ENCODE data around the gene KCNJ12.
"Not testable (repeated sequence)": the region's sequence is repeated elsewhere in the genome, so short reads cannot be mapped to it uniquely, and the experiment has no call there.

DNA sequence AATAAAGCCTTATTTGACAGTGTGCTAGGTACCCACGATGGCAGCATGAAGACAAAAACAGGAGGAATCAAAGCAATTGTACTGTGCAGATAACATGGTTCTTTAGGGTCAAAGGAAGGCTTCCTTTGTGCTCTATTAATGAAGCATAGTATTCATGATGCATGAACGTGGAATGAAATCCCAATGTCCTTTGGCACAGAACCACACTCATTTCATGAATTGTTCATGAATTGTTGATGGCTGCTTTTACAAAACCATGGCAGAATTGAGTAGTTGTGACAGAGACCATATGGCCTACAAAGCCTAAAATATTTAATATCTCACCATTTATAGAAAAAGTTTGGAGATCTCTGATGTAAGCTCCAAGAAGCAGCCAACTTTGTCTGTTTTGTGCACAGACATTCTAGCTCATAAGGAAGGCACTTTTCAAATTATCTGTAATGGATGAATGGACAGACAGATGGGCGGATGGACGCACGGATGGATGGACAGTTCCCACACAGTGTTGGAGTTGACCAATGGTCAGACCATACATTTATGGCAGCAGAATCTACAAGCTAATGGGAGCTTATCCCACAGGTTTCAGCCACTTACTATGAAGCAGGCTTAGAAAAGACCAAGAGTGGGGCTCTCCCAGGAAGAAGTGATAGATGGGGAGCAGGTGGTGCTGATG lies 52.7 kb downstream of the KCNJ12 start:
- TF ChIP-seq, protein P1, sequence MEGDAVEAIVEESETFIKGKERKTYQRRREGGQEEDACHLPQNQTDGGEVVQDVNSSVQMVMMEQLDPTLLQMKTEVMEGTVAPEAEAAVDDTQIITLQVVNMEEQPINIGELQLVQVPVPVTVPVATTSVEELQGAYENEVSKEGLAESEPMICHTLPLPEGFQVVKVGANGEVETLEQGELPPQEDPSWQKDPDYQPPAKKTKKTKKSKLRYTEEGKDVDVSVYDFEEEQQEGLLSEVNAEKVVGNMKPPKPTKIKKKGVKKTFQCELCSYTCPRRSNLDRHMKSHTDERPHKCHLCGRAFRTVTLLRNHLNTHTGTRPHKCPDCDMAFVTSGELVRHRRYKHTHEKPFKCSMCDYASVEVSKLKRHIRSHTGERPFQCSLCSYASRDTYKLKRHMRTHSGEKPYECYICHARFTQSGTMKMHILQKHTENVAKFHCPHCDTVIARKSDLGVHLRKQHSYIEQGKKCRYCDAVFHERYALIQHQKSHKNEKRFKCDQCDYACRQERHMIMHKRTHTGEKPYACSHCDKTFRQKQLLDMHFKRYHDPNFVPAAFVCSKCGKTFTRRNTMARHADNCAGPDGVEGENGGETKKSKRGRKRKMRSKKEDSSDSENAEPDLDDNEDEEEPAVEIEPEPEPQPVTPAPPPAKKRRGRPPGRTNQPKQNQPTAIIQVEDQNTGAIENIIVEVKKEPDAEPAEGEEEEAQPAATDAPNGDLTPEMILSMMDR (conservative IDR thresholded peaks at IDR 0.05 in 1 of 2, IDR thresholded peaks at IDR 0.05 in 1 of 2; ENCODE audit: extremely low read depth in 1 of 2, insufficient read depth in 1 of 2, low read depth in 1 of 2, low read length in 2 of 2) = not testable (repeated sequence)
- not testable (repeated sequence) for TF ChIP-seq EZH2 (IDR thresholded peaks at IDR 0.05; ENCODE audit: borderline replicate concordance, low read length)
